HuH-7 (cell line): Measurements from ENCODE around the gene MRPL46.
"Not testable (repeated sequence)": the region's sequence is repeated elsewhere in the genome, so short reads cannot be mapped to it uniquely, and the experiment has no call there.

Experiments
- DNase-seq: peaks from one replicate; pipeline ENCODE4 v3.0.0; 2011; ENCODE audit warnings: low spot score

The MRPL46 gene

DNA sequence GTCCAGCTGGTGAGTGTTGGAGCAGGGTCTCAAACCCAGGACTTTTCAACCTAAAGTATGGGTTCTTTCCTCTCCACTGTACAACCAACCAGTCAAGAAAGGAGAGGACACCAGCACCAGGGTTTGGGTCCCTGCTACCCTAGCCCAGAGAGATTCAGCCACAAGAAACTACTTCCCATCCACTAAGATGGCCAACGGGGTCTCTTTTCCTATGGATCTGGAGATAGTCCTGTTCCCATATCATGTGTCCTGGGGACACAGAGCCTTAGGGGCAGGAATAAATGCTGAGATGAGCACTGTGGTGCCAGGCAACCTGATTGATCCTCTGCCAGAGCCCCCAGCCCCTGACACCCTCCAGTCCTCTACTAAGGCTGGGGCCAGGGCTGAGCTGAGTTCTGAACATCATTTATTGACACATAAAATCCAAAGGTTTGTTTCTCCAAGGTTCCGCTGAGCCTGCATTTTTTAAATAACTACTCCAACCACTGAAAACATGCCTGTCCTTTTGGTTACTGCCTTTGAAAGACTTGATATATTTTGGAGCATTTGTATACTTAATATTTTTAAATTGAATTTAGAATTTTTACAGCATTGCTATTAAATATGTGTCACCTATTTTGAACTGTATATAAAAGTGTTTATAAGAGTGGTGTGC, 26.0 kb downstream of the MRPL46 start:
- DNase-seq = no peak

- DNase-seq = no peak
These were observed 27.2 kb downstream of the MRPL46 start for GRCh38 chr15:88440021-88440420.

GRCh38 chr15:88438181-88438580, 29.0 kb downstream of the MRPL46 start:
- DNase-seq = no peak

DNA sequence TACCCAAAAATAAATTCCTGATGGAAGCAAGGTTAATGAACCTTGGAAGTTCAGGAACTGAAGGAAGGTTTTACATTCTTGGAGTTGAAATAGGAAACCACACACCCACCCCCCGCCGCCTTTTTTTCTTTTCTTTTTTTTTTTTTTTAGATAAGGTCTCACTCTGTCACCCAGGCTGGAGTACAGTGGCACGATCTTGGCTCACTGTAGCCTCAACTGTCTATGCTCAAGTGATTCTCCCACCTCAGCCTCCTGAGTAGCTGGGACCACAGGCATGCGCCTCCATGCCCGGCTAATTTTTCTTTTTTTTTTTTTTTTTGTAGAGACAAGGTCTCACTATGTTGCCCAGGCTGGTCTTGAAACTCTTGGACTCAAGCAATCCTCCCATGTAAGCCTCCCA, 33.1 kb downstream of the MRPL46 start:
- not testable (repeated sequence) for DNase-seq

- DNase-seq = no peak
These were observed 34.0 kb downstream of the MRPL46 start for GRCh38 chr15:88433046-88433685.

GRCh38 chr15:88431441-88431840, 35.7 kb downstream of the MRPL46 start:
- no peak for DNase-seq

- no peak for DNase-seq
These were observed 37.1 kb downstream of the MRPL46 start for GRCh38 chr15:88430051-88430450.

DNA sequence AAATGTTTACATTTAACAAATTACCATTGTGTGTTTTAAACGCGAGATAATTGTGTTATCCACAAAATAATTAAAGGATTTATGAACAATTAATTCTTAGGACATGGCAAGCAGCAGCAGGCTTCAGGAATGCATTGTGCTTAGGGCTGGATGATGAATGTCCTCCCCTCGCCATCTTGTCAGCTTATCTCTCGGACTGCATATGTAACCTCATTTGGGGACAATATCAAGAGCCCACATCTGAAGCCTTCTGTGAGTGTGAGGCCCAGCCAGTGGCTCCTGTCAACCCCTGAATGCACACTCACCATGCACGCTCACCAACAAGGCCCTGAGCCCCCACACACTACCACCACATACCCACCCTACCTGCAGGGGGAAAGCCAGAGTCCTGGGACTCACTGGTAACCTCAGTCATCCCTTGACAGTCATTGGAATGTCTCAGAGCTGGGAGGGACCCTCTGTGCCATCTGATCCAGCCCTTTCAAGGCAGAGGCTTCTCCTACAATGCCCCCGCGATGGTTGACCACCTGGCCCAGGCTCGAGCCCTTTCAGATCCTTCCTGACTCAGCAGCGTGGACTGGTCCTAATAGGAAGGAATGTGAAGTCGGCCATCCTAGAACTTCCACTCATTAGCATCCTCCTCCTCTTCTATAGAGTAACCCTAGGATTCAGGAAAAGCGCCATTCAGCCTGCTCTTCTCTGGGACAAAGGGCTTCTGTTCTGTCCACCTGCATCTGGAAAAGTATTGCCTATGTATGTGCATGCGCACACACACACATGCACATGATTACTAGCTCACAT, 38.2 kb downstream of the MRPL46 start:
- no peak for DNase-seq

GRCh38 chr15:88428053-88428452, 39.1 kb downstream of the MRPL46 start:
- DNase-seq = no peak

DNA sequence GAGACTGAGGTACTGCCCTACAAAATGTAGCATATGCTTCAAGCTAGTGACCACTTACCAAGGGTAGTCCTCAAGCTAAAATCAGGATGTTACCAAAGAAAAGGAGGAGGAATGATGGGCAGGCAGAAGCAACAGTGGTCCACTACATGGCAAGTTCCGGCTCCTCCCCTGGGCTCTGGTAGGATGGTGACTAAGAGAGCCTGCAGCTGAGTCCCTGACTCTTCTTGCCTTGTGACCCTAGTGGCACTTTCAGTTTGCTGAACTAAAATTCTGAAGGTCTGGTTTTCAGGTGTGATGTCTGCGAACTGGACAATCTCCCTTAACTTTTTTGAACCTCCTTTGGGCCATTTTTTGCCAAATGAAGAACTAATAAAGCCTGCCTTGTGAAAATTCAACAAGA, 40.9 kb downstream of the MRPL46 start:
- DNase-seq = no peak

DNA sequence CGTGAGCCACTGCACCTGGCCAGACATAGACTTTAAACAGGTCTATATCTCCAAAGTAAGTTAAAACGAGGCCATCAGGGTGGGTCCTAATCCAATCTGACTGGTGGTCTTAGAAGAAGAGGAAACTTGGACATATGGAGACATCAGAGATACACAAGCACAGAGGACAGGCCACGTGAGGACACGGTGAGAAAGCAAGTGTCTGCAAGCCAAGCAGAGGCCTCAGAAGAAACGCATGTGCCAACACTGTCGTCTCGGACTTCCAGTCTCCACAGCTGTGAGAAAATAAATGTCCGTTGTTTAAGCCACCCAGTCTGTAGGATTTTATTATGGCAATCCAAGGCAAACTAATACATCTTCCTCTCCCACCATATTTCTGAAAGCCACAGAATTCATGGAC, 43.9 kb downstream of the MRPL46 start:
- no peak for DNase-seq

GRCh38 chr15:88419830-88420229, 47.4 kb downstream of the MRPL46 start:
- DNase-seq = no peak
